Keratinocyte (primary cell): Measurements from ENCODE around the gene USP49. TPM values are rescaled to one million over a fixed set of nuclear protein-coding genes. Genes with fewer than 3 reads are reported as not detected.
A peak's percentile ranks its signal among the peaks of the same experiment; 100 is the strongest.

Experiments used
- DNase-seq: peaks from one replicate; pipeline ENCODE4 v3.0.0-alpha.2; 2011; ENCODE audit warnings: low read depth, missing footprints, low spot score
- FAIRE-seq: peaks from 2 replicates; lab custom pipeline; 2011; peaks lifted over from hg19 to GRCh38; lab: Jason Lieb, UNC
- H2AFZ ChIP-seq: 2 replicates; pipeline ENCODE4 v1.6.0; 2012; ENCODE audit warnings: low read length, control low read depth, inconsistent platforms; ENCODE audit not compliant: control insufficient read depth
- H3K27ac ChIP-seq: 2 replicates; pipeline ENCODE4 v1.5.1; 2011; ENCODE audit warnings: low read length; ENCODE audit not compliant: control insufficient read depth, insufficient read depth
- H3K27me3 ChIP-seq: 3 replicates; pipeline ENCODE4 v1.6.0; 2011; ENCODE audit warnings: low read length; ENCODE audit not compliant: control insufficient read depth, insufficient read depth; ENCODE audit errors: extremely low read depth
- H3K36me3 ChIP-seq, 2 experiments: 2 replicates in 1 of 2; 3 replicates in 1 of 2; pipeline ENCODE4 v1.5.1; 2011; ENCODE audit warnings: low read length in 2 of 2, mild to moderate bottlenecking in 1 of 2; ENCODE audit not compliant: control insufficient read depth in 2 of 2, insufficient read depth in 2 of 2; ENCODE audit errors: extremely low read depth in 1 of 2
- H3K4me1 ChIP-seq: 3 replicates; pipeline ENCODE4 v1.5.1; 2011; ENCODE audit warnings: low read length; ENCODE audit not compliant: control insufficient read depth, insufficient read depth; ENCODE audit errors: extremely low read depth
- H3K4me2 ChIP-seq: 3 replicates; pipeline ENCODE4 v1.6.0; 2011; ENCODE audit warnings: low read depth, low read length; ENCODE audit not compliant: control insufficient read depth, insufficient read depth; ENCODE audit errors: extremely low read depth
- H3K4me3 ChIP-seq, 3 experiments: fragments of 200-600 bp in 1 of 3; sonication (generic) in 1 of 3; 2 replicates in 2 of 3; 3 replicates in 1 of 3; pipeline ENCODE4 v1.5.1; 2011 to 2016; ENCODE audit warnings: low read length in 3 of 3, mild to moderate bottlenecking in 3 of 3, control low read depth in 2 of 3, inconsistent platforms in 1 of 3, low read depth in 1 of 3, mixed read lengths in 1 of 3, mixed run types in 1 of 3, moderate library complexity in 1 of 3; ENCODE audit not compliant: control insufficient read depth in 2 of 3, insufficient read depth in 2 of 3; ENCODE audit errors: extremely low read depth in 1 of 3
- H3K79me2 ChIP-seq: 2 replicates; pipeline ENCODE4 v1.6.0; 2012; ENCODE audit warnings: low read length; ENCODE audit not compliant: control insufficient read depth, insufficient read depth
- H3K9ac ChIP-seq: 3 replicates; pipeline ENCODE4 v1.6.0; 2011; ENCODE audit warnings: low read length; ENCODE audit not compliant: control insufficient read depth, insufficient read depth; ENCODE audit errors: extremely low read depth
- H3K9me1 ChIP-seq: 3 replicates; pipeline ENCODE4 v1.6.0; 2011; ENCODE audit warnings: low read length; ENCODE audit not compliant: control insufficient read depth, insufficient read depth; ENCODE audit errors: extremely low read depth
- H3K9me3 ChIP-seq: 2 replicates; pipeline ENCODE4 v1.5.1; 2012; ENCODE audit warnings: low read depth, low read length; ENCODE audit not compliant: control insufficient read depth
- H4K20me1 ChIP-seq: 3 replicates; pipeline ENCODE4 v1.6.0; 2011; ENCODE audit warnings: low read length; ENCODE audit not compliant: control insufficient read depth, insufficient read depth; ENCODE audit errors: extremely low read depth
- CTCF ChIP-seq, 3 experiments: IDR thresholded peaks in 1 of 3; conservative IDR thresholded peaks in 1 of 3; optimal IDR thresholded peaks in 1 of 3; 2 replicates in 2 of 3; 3 replicates in 1 of 3; pipeline versions ENCODE3 to v1.5.1; 2011; ENCODE audit warnings: low read length in 3 of 3, mild to moderate bottlenecking in 3 of 3, moderate library complexity in 2 of 3, control low read depth in 1 of 3, inconsistent platforms in 1 of 3; ENCODE audit not compliant: insufficient read depth in 2 of 3; ENCODE audit errors: extremely low read depth in 1 of 3
- EZH2 ChIP-seq: IDR thresholded peaks from one replicate; pipeline ENCODE4 v1.6.1; 2012; ENCODE audit warnings: inconsistent platforms, mild to moderate bottlenecking, low read length, moderate library complexity
- dilution Hi-C: fragments of 300-500 bp; cut with MboI; formaldehyde crosslinking; loops from one replicate; pipeline ENCODE4 v1.7.0; 2020; ENCODE audit warnings: low sequenced_read_pairs; ENCODE audit not compliant: extremely low pct_ligation_motif_present
- polyA plus RNA-seq, 5 experiments: library from polyadenylated mRNA; depleted of rRNA in 3 of 5; stranded (reverse) in 3 of 5; stranded (forward) in 1 of 5; unstranded in 1 of 5; fragments of >200 nt; gene quantifications; 1 replicate in 1 of 5; 2 replicates in 3 of 5; 3 replicates in 1 of 5; pipeline versions ENCODE4 v1.2.1 to v1.2.3, GENCODE V29; 2011 to 2012; ENCODE audit warnings: missing spikeins in 2 of 5, low read depth in 1 of 5, low replicate concordance in 1 of 5

The USP49 gene
- polyA plus RNA-seq, 1 donor (not counting 4 experiments of a cell fraction or from before 2014, with no cell fraction given) = 2.3 TPM

- Histone ChIP-seq H3K4me2 (no peak overlapping the region), H3K79me2 (no peaks in the 10 kb centered on the region), H4K20me1 (no peaks in the 10 kb centered on the region), H3K9me3 (no peaks in the 10 kb centered on the region), H2AFZ (no peak overlapping the region), H3K27ac (no peak overlapping the region), H3K9me1 (no peaks in the 10 kb centered on the region), H3K27me3 (no peaks in the 10 kb centered on the region), H3K4me1 (no peaks in the 10 kb centered on the region), H3K36me3 (no peaks in the 10 kb centered on the region), H3K4me3 (no peak overlapping the region), H3K9ac (no peak overlapping the region)
- TF ChIP-seq CTCF (optimal IDR thresholded peaks at IDR 0.05 in 1 of 3, IDR thresholded peaks at IDR 0.05 in 1 of 3, conservative IDR thresholded peaks at IDR 0.05 in 1 of 3; ENCODE audit: extremely low read depth in 1 of 3, insufficient read depth in 2 of 3, low read length in 3 of 3) = no peak
- no peak for TF ChIP-seq EZH2
- DNase-seq = no peak
- dilution Hi-C loops = no loop called here
- no peak for FAIRE-seq
Observed at GRCh38 chr6:41821266-41821665, 73.9 kb downstream of the USP49 start.

- dilution Hi-C loops = no loop called here
- Histone ChIP-seq H3K9me1 (no peaks in the 10 kb centered on the region), H3K4me1 (peaks cover 9% of the 10 kb centered on the region), H4K20me1 (no peaks in the 10 kb centered on the region), H3K36me3 (no peaks in the 10 kb centered on the region), H3K27me3 (no peaks in the 10 kb centered on the region), H3K4me3 (no peak overlapping the region), H2AFZ (no peak overlapping the region), H3K9ac (no peak overlapping the region), H3K27ac (no peak overlapping the region), H3K4me2 (no peak overlapping the region), H3K79me2 (no peaks in the 10 kb centered on the region), H3K9me3 (no peaks in the 10 kb centered on the region)
- FAIRE-seq (peak; percentile 13), DNase-seq (no peak)
- no peak for TF ChIP-seq CTCF (optimal IDR thresholded peaks at IDR 0.05 in 1 of 3, IDR thresholded peaks at IDR 0.05 in 1 of 3, conservative IDR thresholded peaks at IDR 0.05 in 1 of 3; ENCODE audit: extremely low read depth in 1 of 3, insufficient read depth in 2 of 3, low read length in 3 of 3)
- TF ChIP-seq EZH2 = no peak
Observed at GRCh38 chr6:41818271-41819054, 76.7 kb downstream of the USP49 start.
